GM18951 (cell line): Measurements from ENCODE around the gene COL27A1.

Experiments
- POLR2A ChIP-seq: IDR thresholded peaks from 4 replicates; pipeline ENCODE4 v1.6.1; 2011; ENCODE audit warnings: mild to moderate bottlenecking; ENCODE audit not compliant: insufficient read length, insufficient read depth; ENCODE audit errors: extremely low read depth
- in situ Hi-C: fragments of 300-500 bp; cut with MboI; formaldehyde crosslinking; loops from one replicate; pipeline ENCODE4 v1.12.0; 2022; ENCODE audit warnings: low sequenced_read_pairs, mixed read lengths, inconsistent platforms; ENCODE audit not compliant: unreplicated experiment

The COL27A1 gene

DNA sequence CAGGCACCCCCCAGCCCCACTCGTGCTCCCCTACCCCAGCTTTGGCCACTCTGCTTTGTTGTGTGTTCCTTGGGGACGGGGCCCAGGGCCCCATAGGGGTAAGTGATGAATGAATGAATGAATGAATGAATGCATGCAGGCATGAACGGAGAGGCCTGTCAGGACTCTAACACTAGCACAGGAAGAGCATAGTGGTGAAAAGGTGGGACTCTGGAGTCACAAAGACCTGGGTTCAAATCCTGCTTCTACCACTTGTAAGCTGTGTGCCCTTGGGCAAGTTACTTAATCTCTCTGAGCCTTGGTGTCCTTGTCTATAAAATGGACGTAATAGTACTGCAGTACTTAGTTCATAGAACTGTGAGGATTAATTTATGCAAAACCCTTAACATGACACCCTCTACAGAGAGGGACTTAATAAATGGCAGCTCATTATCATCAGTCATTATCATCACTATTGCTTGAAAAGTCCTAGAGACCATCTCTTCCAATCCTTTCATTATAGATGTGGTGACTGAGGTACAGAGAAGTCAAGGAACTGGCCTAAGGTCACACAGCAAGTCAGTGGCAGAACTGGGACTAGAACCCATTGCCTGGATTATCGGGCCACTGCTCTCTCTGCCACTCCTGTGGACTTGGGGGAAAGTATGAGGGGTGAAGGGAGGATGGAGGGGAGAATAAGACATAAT, 187.6 kb downstream of the COL27A1 start:
- in situ Hi-C loops = no loop called here

DNA sequence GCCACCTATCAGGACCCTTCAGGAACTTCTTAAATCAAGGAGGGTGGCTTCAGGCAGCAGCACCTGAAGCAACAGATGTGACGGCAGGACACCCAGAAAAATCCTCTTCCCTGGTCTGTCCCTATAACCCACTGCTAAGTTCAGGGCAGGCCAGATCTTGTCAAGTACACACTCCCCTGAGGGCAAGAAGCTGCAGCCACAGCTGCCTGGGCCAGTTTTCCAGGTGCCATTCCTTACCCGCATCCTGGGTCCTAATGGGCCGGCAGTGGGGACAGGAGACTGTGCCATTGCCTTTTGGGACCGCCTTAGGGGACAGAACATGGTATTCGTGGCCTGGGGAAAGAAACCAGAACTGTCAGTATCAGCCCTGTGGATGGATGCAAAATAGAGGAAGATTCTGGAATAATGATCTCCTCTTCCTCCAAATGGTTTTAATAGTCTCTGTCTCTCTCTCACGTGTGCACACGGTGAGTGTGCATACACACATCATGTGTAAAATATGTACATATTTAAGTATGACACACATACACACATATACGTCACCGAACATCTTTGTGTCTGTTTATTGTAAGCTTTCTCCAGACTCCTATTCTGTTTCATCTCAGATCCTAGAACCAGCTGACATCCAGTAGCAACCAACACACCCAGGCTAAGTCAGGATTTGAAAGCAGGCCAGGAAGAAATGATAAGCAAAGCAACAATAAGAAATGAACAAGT, 188.3 kb downstream of the COL27A1 start:
- in situ Hi-C loops = no loop called here
- TF ChIP-seq POLR2A = no peak

More for the DNA sequence above, 187.6 kb downstream of the COL27A1 start:
- TF ChIP-seq POLR2A = no peak

- in situ Hi-C loops = no loop called here
- TF ChIP-seq POLR2A = no peak
Observed at GRCh38 chr9:114344188-114344566, 188.8 kb downstream of the COL27A1 start.

DNA sequence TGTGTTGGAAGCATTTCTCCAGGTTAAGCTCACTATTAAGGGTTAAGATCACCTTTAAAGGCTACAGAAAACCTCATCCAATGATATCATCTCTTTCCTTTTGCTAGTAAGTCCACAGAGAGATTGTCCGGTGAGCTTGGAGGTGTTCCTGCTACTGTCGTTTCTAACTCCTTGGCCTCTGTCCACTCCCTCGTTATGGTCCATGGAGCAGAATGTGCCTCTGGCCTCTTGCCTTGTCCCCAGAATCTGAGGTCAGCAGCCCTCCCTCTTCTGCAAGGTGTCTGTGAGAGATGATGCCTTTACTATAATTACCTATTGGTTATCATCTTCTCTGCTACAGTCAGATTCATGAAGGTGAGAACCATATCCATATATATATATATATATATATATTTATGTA, 189.4 kb downstream of the COL27A1 start:
- TF ChIP-seq POLR2A = no peak
- in situ Hi-C loops = no loop called here

DNA sequence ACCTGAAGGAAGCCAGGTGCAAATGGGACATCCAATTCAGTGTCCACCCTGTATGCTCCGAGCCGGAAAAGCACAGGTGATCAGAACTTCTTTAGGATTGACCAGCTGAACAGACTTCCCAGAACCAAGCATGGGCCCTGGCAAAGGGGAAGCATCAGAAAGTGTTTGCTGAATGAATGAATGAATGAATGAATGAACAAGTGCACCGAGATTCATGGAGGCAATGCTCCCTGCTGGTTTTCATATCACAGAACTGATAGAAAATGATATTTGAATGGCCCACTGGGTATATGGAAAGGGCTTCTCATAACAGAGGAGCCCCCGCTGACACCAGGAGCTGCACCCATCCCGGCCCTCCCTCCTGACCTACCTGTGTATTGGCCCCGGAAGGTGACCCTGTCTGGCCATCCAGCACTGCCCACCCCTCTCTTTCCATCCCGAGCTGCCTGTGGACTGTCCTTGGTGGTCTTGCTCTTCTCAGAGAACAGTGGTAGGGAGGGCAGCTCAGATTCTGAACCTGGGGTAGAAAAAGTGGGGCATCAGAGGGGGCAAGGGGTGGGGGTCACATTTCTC, 190.2 kb downstream of the COL27A1 start:
- in situ Hi-C loops = no loop called here
- TF ChIP-seq POLR2A = no peak

DNA sequence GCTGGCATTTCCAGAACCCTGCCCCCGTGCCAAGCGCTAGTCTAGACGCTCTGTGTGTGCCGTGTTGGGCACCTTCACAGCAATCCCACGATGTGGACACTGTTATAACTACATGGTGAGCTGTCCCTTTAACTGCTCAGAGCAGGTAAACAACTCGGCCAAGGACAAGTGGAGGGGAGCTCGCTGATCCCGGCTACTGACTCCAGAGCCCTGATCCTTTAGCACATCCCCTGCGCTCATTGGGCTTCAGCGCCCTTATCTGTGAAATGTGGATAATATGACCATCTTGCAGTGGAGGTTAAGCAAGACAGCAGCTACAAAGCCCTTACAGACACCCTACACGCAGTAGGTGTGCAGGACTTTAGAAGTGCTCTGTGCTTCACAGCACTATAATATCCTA, 190.8 kb downstream of the COL27A1 start:
- in situ Hi-C loops = no loop called here

DNA sequence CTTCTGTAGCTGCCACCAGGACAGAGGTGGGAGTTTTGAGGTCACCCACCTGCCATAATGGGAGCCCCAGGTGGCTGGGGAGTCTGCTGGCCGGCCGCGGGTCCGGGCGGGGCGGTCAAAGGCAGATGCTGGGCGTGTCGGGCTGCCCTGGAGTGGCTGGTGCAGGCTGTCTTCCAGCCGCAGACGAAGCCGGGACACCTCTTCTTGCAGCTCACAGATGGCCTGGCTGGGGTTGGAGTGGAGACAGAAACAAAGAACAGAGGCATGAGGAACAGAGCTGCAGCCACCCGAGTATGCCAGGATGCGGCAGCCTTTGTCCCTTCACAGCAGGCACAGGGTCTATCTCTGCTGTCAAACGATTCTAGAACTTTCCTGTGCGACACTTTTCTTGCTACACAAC, 192.3 kb downstream of the COL27A1 start:
- no peak for TF ChIP-seq POLR2A
- in situ Hi-C loops = no loop called here

More for the DNA sequence above, 190.8 kb downstream of the COL27A1 start:
- no peak for TF ChIP-seq POLR2A

- no peak for TF ChIP-seq POLR2A
- in situ Hi-C loops = no loop called here
Observed at GRCh38 chr9:114348261-114348905, 193.0 kb downstream of the COL27A1 start.

DNA sequence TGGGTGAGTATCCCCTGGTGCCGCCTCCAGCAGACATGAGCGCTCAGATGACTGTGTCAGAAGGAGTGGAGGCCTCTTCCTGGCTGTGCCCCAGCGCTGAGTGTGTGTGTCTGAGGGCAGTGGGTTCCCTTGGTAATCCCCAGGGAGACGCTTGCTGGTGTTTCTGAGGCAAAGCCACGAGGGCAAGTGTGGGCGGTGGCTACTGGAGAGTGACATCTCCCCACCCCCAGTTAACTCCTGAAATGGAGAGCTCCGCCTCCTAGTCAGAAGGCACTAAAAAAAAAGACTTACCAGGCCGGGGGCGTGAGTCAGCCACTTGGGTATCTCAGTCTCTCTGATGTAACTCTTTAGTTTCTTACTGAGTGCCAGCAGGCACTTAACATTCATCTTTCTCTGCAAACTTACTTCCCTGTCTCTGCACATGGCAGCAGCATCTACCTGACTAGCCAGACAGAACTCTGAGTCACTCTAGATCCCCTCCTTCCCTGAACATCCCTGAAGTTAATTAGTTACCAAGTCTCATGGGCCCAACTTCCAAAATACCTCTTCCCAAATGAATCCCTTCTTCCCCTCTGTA, 193.7 kb downstream of the COL27A1 start:
- in situ Hi-C loops = no loop called here
- peak; percentile 21 for TF ChIP-seq POLR2A

DNA sequence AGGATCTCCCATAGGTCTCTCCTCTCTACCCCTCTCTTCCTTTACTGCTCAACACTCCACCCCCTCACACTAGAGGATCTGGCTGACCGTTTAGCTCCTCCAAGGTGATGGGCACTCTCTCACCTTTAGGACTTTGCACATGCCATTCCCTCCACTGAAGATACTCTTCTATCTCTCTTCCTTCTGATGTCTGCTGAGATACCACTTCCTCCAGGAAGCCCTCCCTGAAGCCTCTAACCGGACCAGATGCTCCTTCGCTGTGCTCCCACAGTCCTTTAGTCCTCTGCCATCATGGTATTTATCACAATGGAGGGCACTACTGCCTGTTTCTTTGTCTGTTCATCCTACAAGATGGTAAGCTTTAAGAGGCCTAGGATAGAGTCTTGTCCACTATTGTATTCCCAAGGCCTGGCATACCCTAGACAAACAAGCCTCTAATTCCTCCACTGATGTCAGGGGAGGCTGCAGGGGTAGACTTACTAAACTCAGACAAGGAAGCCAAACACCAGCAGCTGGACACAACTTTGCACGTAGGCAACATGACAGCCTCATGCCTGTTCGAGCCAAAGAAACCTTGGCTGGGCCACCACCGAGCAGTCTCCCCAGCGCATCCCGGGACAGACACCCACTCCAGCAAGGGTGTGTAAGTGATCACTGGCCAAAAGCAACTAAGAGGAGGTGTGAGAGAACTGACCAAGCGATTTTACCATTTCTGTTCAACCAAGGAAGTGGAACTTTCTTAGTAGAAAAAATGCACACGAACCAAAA, 194.6 kb downstream of the COL27A1 start:
- no peak for TF ChIP-seq POLR2A
- in situ Hi-C loops = no loop called here

DNA sequence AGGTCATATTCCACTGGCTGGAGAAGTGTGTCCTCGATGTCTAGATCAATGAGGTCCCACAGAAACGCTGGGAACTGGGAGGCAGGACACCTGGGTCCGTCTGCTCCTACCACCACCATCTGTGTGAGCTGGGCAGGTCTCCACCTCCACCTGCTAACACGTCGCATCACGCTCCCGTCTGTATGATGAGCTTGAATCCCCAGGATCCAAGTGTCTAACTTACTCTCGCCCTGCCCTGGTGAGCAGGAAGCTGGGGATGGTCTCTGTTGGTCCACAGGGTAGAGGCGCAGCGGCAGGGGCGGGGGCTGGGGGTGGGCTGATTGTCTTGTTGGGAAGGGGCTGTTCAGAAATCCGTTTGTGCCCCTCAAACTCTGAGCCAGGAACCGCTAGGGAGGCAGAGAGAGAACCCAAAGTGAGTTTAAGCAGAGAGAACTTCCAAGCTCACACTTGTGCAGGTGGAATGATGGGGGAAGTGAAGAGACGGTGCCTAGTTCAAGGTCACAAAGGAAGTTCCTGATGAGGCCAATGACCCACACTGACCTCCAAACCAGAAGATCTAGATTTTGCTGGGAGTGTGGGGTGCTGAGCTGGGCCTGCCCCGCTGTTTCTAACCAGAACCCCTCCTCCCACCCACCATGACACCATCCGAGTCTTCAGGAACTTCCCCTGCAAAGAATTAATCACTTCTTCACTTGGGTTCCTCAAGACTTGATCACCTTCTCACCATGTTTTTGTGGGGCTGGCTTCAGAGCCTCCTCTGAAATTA, 195.5 kb downstream of the COL27A1 start:
- TF ChIP-seq POLR2A = no peak

DNA sequence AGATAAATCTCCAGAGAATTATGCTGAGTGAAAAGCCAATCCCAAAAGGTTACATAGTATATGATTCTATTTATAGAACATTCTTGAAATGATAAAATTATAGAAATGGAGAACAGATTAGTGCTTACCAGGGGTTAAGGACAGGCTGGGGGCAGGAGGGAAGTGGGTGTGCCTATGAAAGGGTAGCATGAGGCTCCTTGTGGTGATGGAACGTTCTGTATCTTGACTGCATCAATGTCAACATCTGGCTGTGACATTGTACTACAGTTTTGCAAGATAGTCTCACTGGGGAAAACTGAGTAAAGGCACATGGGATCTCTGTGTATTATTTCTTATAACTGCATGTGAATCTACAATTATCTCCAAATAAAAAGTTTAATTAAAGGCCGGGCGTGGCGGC, 196.6 kb downstream of the COL27A1 start:
- in situ Hi-C loops = no loop called here
- no peak for TF ChIP-seq POLR2A

More for the DNA sequence above, 195.5 kb downstream of the COL27A1 start:
- in situ Hi-C loops = no loop called here
